Measurements from ENCODE around the gene PPFIA4. TPM values are rescaled to one million over a fixed set of nuclear protein-coding genes. Genes with fewer than 3 reads are reported as not detected.

Gene PPFIA4
- total RNA-seq, 1 donor from 2014 or later: 11.1 TPM

Other genes with a start within 250 kb of the PPFIA4 start
- 169 TPM for gene KDM5B, start 218.1 kb upstream of the PPFIA4 start, total RNA-seq
- gene PCAT6, start 215.5 kb upstream of the PPFIA4 start, total RNA-seq: not detected
- gene RABIF, start 137.3 kb upstream of the PPFIA4 start, total RNA-seq: 15.3 TPM
- gene KLHL12, start 99.3 kb upstream of the PPFIA4 start, total RNA-seq: 37.0 TPM
- gene ADIPOR1, start 68.2 kb upstream of the PPFIA4 start, total RNA-seq: 54.6 TPM
- 19.5 TPM for gene CYB5R1, start 59.2 kb upstream of the PPFIA4 start, total RNA-seq
- 131 TPM for gene TMEM183A, start 19.1 kb upstream of the PPFIA4 start, total RNA-seq
- not detected for gene MYOG, start 59.5 kb downstream of the PPFIA4 start, total RNA-seq
- 24.0 TPM for gene ADORA1, start 101.2 kb downstream of the PPFIA4 start, total RNA-seq
- not detected for gene MYBPH, start 149.3 kb downstream of the PPFIA4 start, total RNA-seq
- 1.6 TPM for gene CHI3L1, start 160.2 kb downstream of the PPFIA4 start, total RNA-seq
- gene CHIT1, start 203.2 kb downstream of the PPFIA4 start, total RNA-seq: not detected

Data from occipital lobe (tissue), 1 donor.